CD8-positive, alpha-beta memory T cell (primary cell): ENCODE measurements around the gene EPHB3. TPM values are rescaled to one million over a fixed set of nuclear protein-coding genes. Genes with fewer than 3 reads are reported as not detected.

Experiments
- CTCF ChIA-PET: fragments of 350-600 bp; sonication (Branson Sonifier 250); formaldehyde crosslinking; loops from one replicate; lab custom pipeline; 2021; ENCODE audit warnings: antibody characterized with exemption; lab: Charles Lee
- POLR2A ChIA-PET: fragments of 350-600 bp; sonication (Branson Sonifier 250); formaldehyde crosslinking; loops from one replicate; lab custom pipeline; 2021; ENCODE audit warnings: antibody characterized with exemption; lab: Charles Lee
- DNase-seq, 5 donors: peaks; one replicate each; pipeline versions ENCODE4 v3.0.0 to v3.0.0-alpha.2; 2020 to 2022; ENCODE audit warnings: mixed read lengths in 1 of 5
- H3K27ac ChIP-seq: one replicate; pipeline ENCODE4 v1.7.0; 2013; ENCODE audit warnings: low read depth, mild to moderate bottlenecking, low read length, moderate library complexity
- H3K27me3 ChIP-seq: 2 replicates; pipeline ENCODE4 v1.7.0; 2013; ENCODE audit warnings: low read length, mild to moderate bottlenecking; ENCODE audit not compliant: insufficient read depth, poor library complexity, severe bottlenecking
- H3K36me3 ChIP-seq: 2 replicates; pipeline ENCODE4 v1.7.0; 2013; ENCODE audit warnings: mild to moderate bottlenecking, low read length, moderate library complexity; ENCODE audit not compliant: insufficient read depth
- H3K4me1 ChIP-seq: 2 replicates; pipeline ENCODE4 v1.7.0; 2013; ENCODE audit warnings: mild to moderate bottlenecking, low read length, moderate library complexity; ENCODE audit not compliant: insufficient read depth
- H3K4me3 ChIP-seq: 2 replicates; pipeline ENCODE4 v1.7.0; 2013; ENCODE audit warnings: mild to moderate bottlenecking, low read length
- H3K9me3 ChIP-seq: 2 replicates; pipeline ENCODE4 v1.7.0; 2013; ENCODE audit warnings: mild to moderate bottlenecking, low read length
- H3K27ac Mint-ChIP-seq, 8 donors: one replicate each; pipeline ENCODE4 v1.8.0; 2020 to 2021; ENCODE audit warnings: mixed read lengths in 8 of 8, mild to moderate bottlenecking in 6 of 8, inconsistent platforms in 3 of 8, moderate library complexity in 3 of 8
- H3K27me3 Mint-ChIP-seq, 2 donors: one replicate each; pipeline ENCODE4 v1.8.0; 2020 to 2021; ENCODE audit warnings: mixed read lengths in 2 of 2, mild to moderate bottlenecking in 1 of 2, moderate library complexity in 1 of 2
- H3K36me3 Mint-ChIP-seq, 3 donors: one replicate each; pipeline ENCODE4 v1.8.0; 2020 to 2021; ENCODE audit warnings: mixed read lengths in 3 of 3, inconsistent platforms in 1 of 3, mild to moderate bottlenecking in 1 of 3
- H3K4me1 Mint-ChIP-seq, 3 donors: one replicate each; pipeline ENCODE4 v1.8.0; 2020 to 2021; ENCODE audit warnings: mixed read lengths in 3 of 3, inconsistent platforms in 1 of 3, mild to moderate bottlenecking in 1 of 3
- H3K4me3 Mint-ChIP-seq, 7 donors: one replicate each; pipeline ENCODE4 v1.8.0; 2020 to 2021; ENCODE audit warnings: mixed read lengths in 7 of 7, mild to moderate bottlenecking in 6 of 7, moderate library complexity in 4 of 7, inconsistent platforms in 2 of 7
- H3K9me3 Mint-ChIP-seq, 5 donors: one replicate each; pipeline ENCODE4 v1.8.0; 2020 to 2022; ENCODE audit warnings: mixed read lengths in 5 of 5, mild to moderate bottlenecking in 3 of 5, moderate library complexity in 2 of 5, inconsistent platforms in 1 of 5
- polyA plus RNA-seq: library from polyadenylated mRNA; unstranded; fragments of 300-500 nt; fragmentation: Illumina TruSeq; gene quantifications from one replicate; pipeline ENCODE4 v1.2.3, GENCODE V29; 2021
- total RNA-seq, 2 experiments: library from RNA; stranded (reverse); gene quantifications; one replicate each; pipeline ENCODE4 v1.2.3, GENCODE V29; 2021

EPHB3 gene
- total and polyA plus RNA-seq, 3 experiments from 2014 or later, result 0.04 to 0.31 TPM; not detected in 1

- no peaks in the 10 kb centered on the region for H3K36me3 ChIP-seq
- peaks cover 15 to 39% (median 24%) of the 10 kb centered on the region in 3 donors for H3K4me1 Mint-ChIP-seq
- peaks cover 46% of the 10 kb centered on the region for H3K27me3 ChIP-seq
- H3K9me3 Mint-ChIP-seq, result no peaks in the 10 kb centered on the region
- DNase-seq, result no peak
- no peak overlapping the region for H3K4me3 ChIP-seq
- no peak overlapping the region for H3K27ac ChIP-seq
- peak overlapping the region in 2 of 7 donors; percentile 44 for H3K4me3 Mint-ChIP-seq
- POLR2A ChIA-PET, result no interaction called here
- no peaks in the 10 kb centered on the region for H3K9me3 ChIP-seq
- peaks cover 32 to 59% of the 10 kb centered on the region in 2 donors for H3K27me3 Mint-ChIP-seq
- no peak overlapping the region for H3K27ac Mint-ChIP-seq
- H3K36me3 Mint-ChIP-seq, result no peaks in the 10 kb centered on the region
- CTCF ChIA-PET, result interaction anchor here (1.0 kb wide), 1 partner anchor 52 kb away, joined by 3 read pairs; no protein-coding TSS in a partner anchor
- H3K4me1 ChIP-seq, result no peaks in the 10 kb centered on the region
Observed at GRCh38 chr3:184601576-184602371, 40.2 kb downstream of the EPHB3 start.

GRCh38 chr3:184602372-184603150 is 41.0 kb downstream of the EPHB3 start:
- H3K27ac ChIP-seq, result no peak overlapping the region
- Mint-ChIP-seq H3K9me3 (no peaks in the 10 kb centered on the region), H3K4me1 (peaks cover 23 to 46% (median 30%) of the 10 kb centered on the region in 3 donors), H3K27ac (no peak overlapping the region), H3K36me3 (no peaks in the 10 kb centered on the region), H3K4me3 (peak overlapping the region in 4 of 7 donors; percentile 28 to 44 (median 40)), H3K27me3 (peaks cover 32 to 63% of the 10 kb centered on the region in 2 donors)
- POLR2A ChIA-PET, result no interaction called here
- peaks cover 7% of the 10 kb centered on the region for H3K4me1 ChIP-seq
- no peaks in the 10 kb centered on the region for H3K9me3 ChIP-seq
- no peaks in the 10 kb centered on the region for H3K36me3 ChIP-seq
- CTCF ChIA-PET, result interaction anchor here (1.0 kb wide), 1 partner anchor 53 kb away, joined by 3 read pairs; no protein-coding TSS in a partner anchor
- no peak for DNase-seq
- no peak overlapping the region for H3K4me3 ChIP-seq
- H3K27me3 ChIP-seq, result peaks cover 46% of the 10 kb centered on the region

GRCh38 chr3:184603151-184604030 is 41.8 kb downstream of the EPHB3 start:
- POLR2A ChIA-PET, result no interaction called here
- H3K27ac ChIP-seq, result no peak overlapping the region
- peaks cover 15% of the 10 kb centered on the region for H3K4me1 ChIP-seq
- Mint-ChIP-seq H3K27me3 (peaks cover 32 to 63% of the 10 kb centered on the region in 2 donors), H3K4me3 (peak overlapping the region in 4 of 7 donors; percentile 38 to 86 (median 56)), H3K4me1 (peaks cover 31 to 55% (median 39%) of the 10 kb centered on the region in 3 donors), H3K27ac (peak overlapping the region in 1 of 8 donors; percentile 15), H3K9me3 (no peaks in the 10 kb centered on the region), H3K36me3 (no peaks in the 10 kb centered on the region)
- no peak for DNase-seq
- no peaks in the 10 kb centered on the region for H3K9me3 ChIP-seq
- H3K36me3 ChIP-seq, result no peaks in the 10 kb centered on the region
- peaks cover 46% of the 10 kb centered on the region for H3K27me3 ChIP-seq
- CTCF ChIA-PET, result interaction anchor here (0.9 kb wide), 1 partner anchor 43 kb away, joined by 3 read pairs; no protein-coding TSS in a partner anchor
- no peak overlapping the region for H3K4me3 ChIP-seq

GRCh38 chr3:184604039-184604601 is 42.5 kb downstream of the EPHB3 start:
- peaks cover 33 to 61% of the 10 kb centered on the region in 2 donors for H3K27me3 Mint-ChIP-seq
- no peak overlapping the region for H3K4me3 ChIP-seq
- POLR2A ChIA-PET, result no interaction called here

GRCh38 chr3:184604615-184605290 is 43.2 kb downstream of the EPHB3 start:
- peaks cover 37 to 59% of the 10 kb centered on the region in 2 donors for H3K27me3 Mint-ChIP-seq
- peaks cover 46% of the 10 kb centered on the region for H3K27me3 ChIP-seq

More at GRCh38 chr3:184604039-184604601, 42.5 kb downstream of the EPHB3 start:
- Histone ChIP-seq H3K27me3 (peaks cover 46% of the 10 kb centered on the region), H3K4me1 (peaks cover 21% of the 10 kb centered on the region), H3K27ac (no peak overlapping the region), H3K9me3 (no peaks in the 10 kb centered on the region), H3K36me3 (no peaks in the 10 kb centered on the region)
- CTCF ChIA-PET, result interaction anchor here (0.9 kb wide), 1 partner anchor 43 kb away, joined by 3 read pairs; no protein-coding TSS in a partner anchor
- Mint-ChIP-seq H3K9me3 (no peaks in the 10 kb centered on the region), H3K4me3 (peak overlapping the region in 4 of 7 donors; percentile 11 to 62 (median 33)), H3K27ac (peak overlapping the region in 1 of 8 donors; percentile 15), H3K4me1 (peaks cover 39 to 61% (median 46%) of the 10 kb centered on the region in 3 donors), H3K36me3 (no peaks in the 10 kb centered on the region)
- DNase-seq, result no peak

GRCh38 chr3:184608209-184608608 is 46.6 kb downstream of the EPHB3 start:
- DNase-seq, result peak in 2 of 5 donors; percentile 43 to 77
- Histone ChIP-seq H3K27me3 (peaks cover 28% of the 10 kb centered on the region), H3K4me3 (no peak overlapping the region), H3K36me3 (no peaks in the 10 kb centered on the region), H3K27ac (no peak overlapping the region), H3K9me3 (no peaks in the 10 kb centered on the region), H3K4me1 (peaks cover 28% of the 10 kb centered on the region)
- Mint-ChIP-seq H3K9me3 (no peaks in the 10 kb centered on the region), H3K4me3 (peak overlapping the region in 6 of 7 donors; percentile 7 to 55 (median 30)), H3K4me1 (peaks cover 47 to 53% (median 49%) of the 10 kb centered on the region in 3 donors), H3K27ac (peak overlapping the region in 2 of 8 donors; percentile 0 to 18), H3K27me3 (peaks cover 35 to 53% of the 10 kb centered on the region in 2 donors), H3K36me3 (peaks cover 0 to 3% (median 0%) of the 10 kb centered on the region in 3 donors)
- ChIA-PET POLR2A (no interaction called here), CTCF (interaction anchor here (1.4 kb wide), 1 partner anchor 11 kb away, joined by 4 read pairs; no protein-coding TSS in a partner anchor)

More at GRCh38 chr3:184604615-184605290, 43.2 kb downstream of the EPHB3 start:
- Histone ChIP-seq H3K27ac (no peak overlapping the region), H3K36me3 (no peaks in the 10 kb centered on the region), H3K4me1 (peaks cover 27% of the 10 kb centered on the region), H3K4me3 (no peak overlapping the region), H3K9me3 (no peaks in the 10 kb centered on the region)
- H3K4me1 Mint-ChIP-seq, result peaks cover 45 to 67% (median 50%) of the 10 kb centered on the region in 3 donors
- CTCF ChIA-PET, result no interaction called here
- POLR2A ChIA-PET, result no interaction called here
- no peaks in the 10 kb centered on the region for H3K36me3 Mint-ChIP-seq
- H3K9me3 Mint-ChIP-seq, result no peaks in the 10 kb centered on the region
- peak overlapping the region in 4 of 7 donors; percentile 20 to 46 (median 24) for H3K4me3 Mint-ChIP-seq
- H3K27ac Mint-ChIP-seq, result peak overlapping the region in 2 of 8 donors; percentile 13 to 33
- DNase-seq, result no peak
